Gastroesophageal sphincter (tissue), 3 donors: ENCODE data around the gene SARS1.

Experiments used
- EP300 ChIP-seq: sonication (generic); formaldehyde crosslinking; IDR thresholded peaks from one replicate; pipeline ENCODE4 v1.6.1; 2017; ENCODE audit warnings: antibody characterized with exemption, mild to moderate bottlenecking
- POLR2A ChIP-seq, 2 donors: fragments of 450-650 bp; IDR thresholded peaks; one replicate each; pipeline ENCODE4 v1.6.1; 2017; ENCODE audit warnings: antibody characterized with exemption in 2 of 2, mild to moderate bottlenecking in 2 of 2, moderate library complexity in 1 of 2
- POLR2AphosphoS5 ChIP-seq: sonication (generic); formaldehyde crosslinking; IDR thresholded peaks from one replicate; pipeline ENCODE4 v1.6.1; 2017; ENCODE audit warnings: antibody characterized with exemption
- TF ChIP-seq, protein P1 (sequence below), 4 experiments: fragments of 200-600 bp in 2 of 4; fragments of 450-650 bp in 2 of 4; sonication (generic) in 1 of 4; IDR thresholded peaks; one replicate each; pipeline ENCODE4 v1.5.1; 2017 to 2019; ENCODE audit warnings: antibody characterized with exemption in 4 of 4, mild to moderate bottlenecking in 2 of 4, moderate library complexity in 2 of 4

DNA sequence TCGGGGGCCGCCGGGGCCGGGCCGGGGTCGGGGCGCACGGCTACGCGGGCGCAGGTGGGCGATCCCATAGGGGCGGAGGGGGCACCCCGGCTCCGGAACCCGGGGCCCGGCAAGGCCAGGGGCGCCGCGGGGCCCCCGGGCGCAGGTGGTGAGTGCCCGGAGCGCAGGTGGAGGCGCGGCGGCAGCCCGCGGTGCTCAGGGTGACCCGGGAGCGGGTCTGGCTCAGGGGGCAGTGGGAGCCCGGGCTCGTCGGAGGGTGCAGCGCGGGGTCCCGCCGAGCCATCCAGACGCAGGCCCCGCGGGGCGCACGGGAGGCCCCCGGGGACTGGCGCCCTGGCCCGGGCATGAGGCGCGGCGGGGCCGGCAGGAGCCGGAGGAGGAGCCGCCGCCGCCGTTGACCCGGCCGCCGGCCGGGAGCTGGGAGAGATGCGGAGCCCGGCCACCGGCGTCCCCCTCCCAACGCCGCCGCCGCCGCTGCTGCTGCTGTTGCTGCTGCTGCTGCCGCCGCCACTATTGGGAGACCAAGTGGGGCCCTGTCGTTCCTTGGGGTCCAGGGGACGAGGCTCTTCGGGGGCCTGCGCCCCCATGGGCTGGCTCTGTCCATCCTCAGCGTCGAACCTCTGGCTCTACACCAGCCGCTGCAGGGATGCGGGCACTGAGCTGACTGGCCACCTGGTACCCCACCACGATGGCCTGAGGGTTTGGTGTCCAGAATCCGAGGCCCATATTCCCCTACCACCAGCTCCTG lies 36.1 kb downstream of the SARS1 start:
- TF ChIP-seq EP300, result no peak
- TF ChIP-seq POLR2AphosphoS5, result no peak
- no peak for TF ChIP-seq POLR2A (IDR thresholded peaks at IDR 0.05)
- TF ChIP-seq, protein P1, sequence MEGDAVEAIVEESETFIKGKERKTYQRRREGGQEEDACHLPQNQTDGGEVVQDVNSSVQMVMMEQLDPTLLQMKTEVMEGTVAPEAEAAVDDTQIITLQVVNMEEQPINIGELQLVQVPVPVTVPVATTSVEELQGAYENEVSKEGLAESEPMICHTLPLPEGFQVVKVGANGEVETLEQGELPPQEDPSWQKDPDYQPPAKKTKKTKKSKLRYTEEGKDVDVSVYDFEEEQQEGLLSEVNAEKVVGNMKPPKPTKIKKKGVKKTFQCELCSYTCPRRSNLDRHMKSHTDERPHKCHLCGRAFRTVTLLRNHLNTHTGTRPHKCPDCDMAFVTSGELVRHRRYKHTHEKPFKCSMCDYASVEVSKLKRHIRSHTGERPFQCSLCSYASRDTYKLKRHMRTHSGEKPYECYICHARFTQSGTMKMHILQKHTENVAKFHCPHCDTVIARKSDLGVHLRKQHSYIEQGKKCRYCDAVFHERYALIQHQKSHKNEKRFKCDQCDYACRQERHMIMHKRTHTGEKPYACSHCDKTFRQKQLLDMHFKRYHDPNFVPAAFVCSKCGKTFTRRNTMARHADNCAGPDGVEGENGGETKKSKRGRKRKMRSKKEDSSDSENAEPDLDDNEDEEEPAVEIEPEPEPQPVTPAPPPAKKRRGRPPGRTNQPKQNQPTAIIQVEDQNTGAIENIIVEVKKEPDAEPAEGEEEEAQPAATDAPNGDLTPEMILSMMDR (IDR thresholded peaks at IDR 0.05), result no peak
